ENCODE results near the gene IFNL1.
"Not testable (repeated sequence)": the region's sequence is repeated elsewhere in the genome, so short reads cannot be mapped to it uniquely, and the experiment has no call there.

Gene IFNL1

DNA sequence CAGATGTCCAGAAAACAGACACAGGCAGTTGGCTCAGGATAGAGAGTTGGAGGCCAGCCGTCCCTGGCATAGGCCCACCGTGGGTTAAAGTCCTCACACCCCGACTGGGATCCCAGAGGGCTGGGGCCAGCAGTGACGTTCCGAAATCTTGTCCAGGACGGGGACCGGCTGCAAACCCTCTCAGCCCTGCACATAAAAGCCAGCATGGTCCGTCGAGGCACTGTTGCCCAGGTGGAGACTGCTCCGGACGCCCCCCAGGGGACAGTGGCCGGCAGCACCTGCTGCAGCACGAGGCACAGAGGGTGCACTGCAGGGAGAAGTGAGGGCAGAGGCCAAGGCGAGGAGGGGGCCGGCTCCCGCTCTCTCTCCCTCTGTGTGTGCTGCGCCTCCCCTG lies 32.3 kb upstream of the IFNL1 start:
- no peak overlapping the region for H3K9ac ChIP-seq (ENCODE audit: low read length)
- H3K4me3 ChIP-seq (ENCODE audit: low read length): no peak overlapping the region
- H3K4me2 ChIP-seq (ENCODE audit: low read depth, low read length): no peak overlapping the region
- no peak for DNase-seq
- no peaks in the 10 kb centered on the region for H3K79me2 ChIP-seq (ENCODE audit: low read length)
- H3F3A ChIP-seq (ENCODE audit: insufficient read depth, low read length): no peaks in the 10 kb centered on the region
- no peak for TF ChIP-seq EZH2 (optimal IDR thresholded peaks at IDR 0.05; ENCODE audit: low read depth, low read length)
- TF ChIP-seq, protein P1, sequence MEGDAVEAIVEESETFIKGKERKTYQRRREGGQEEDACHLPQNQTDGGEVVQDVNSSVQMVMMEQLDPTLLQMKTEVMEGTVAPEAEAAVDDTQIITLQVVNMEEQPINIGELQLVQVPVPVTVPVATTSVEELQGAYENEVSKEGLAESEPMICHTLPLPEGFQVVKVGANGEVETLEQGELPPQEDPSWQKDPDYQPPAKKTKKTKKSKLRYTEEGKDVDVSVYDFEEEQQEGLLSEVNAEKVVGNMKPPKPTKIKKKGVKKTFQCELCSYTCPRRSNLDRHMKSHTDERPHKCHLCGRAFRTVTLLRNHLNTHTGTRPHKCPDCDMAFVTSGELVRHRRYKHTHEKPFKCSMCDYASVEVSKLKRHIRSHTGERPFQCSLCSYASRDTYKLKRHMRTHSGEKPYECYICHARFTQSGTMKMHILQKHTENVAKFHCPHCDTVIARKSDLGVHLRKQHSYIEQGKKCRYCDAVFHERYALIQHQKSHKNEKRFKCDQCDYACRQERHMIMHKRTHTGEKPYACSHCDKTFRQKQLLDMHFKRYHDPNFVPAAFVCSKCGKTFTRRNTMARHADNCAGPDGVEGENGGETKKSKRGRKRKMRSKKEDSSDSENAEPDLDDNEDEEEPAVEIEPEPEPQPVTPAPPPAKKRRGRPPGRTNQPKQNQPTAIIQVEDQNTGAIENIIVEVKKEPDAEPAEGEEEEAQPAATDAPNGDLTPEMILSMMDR (IDR thresholded peaks at IDR 0.05; ENCODE audit: low read length): no peak
- TF ChIP-seq EZH2phosphoT487 (IDR thresholded peaks at IDR 0.05; ENCODE audit: low read length): no peak
- H3K4me1 ChIP-seq (ENCODE audit: low read length): no peaks in the 10 kb centered on the region
- no peak overlapping the region for H3K27ac ChIP-seq (ENCODE audit: low read length)
- H4K20me1 ChIP-seq (ENCODE audit: insufficient read depth, low read length): no peaks in the 10 kb centered on the region
- H3K36me3 ChIP-seq (replicated peaks; ENCODE audit: insufficient read depth, low read length): no peaks in the 10 kb centered on the region
- peaks cover 46% of the 10 kb centered on the region for H3K27me3 ChIP-seq (replicated peaks; ENCODE audit: insufficient read depth, low read length)
- no peaks in the 10 kb centered on the region for H3K9me2 ChIP-seq (replicated peaks; ENCODE audit: insufficient read depth, low read length)
- H3K9me3 ChIP-seq (replicated peaks; ENCODE audit: insufficient read depth, low read length): no peaks in the 10 kb centered on the region
- no peak overlapping the region for H2AFZ ChIP-seq (ENCODE audit: low read length)

DNA sequence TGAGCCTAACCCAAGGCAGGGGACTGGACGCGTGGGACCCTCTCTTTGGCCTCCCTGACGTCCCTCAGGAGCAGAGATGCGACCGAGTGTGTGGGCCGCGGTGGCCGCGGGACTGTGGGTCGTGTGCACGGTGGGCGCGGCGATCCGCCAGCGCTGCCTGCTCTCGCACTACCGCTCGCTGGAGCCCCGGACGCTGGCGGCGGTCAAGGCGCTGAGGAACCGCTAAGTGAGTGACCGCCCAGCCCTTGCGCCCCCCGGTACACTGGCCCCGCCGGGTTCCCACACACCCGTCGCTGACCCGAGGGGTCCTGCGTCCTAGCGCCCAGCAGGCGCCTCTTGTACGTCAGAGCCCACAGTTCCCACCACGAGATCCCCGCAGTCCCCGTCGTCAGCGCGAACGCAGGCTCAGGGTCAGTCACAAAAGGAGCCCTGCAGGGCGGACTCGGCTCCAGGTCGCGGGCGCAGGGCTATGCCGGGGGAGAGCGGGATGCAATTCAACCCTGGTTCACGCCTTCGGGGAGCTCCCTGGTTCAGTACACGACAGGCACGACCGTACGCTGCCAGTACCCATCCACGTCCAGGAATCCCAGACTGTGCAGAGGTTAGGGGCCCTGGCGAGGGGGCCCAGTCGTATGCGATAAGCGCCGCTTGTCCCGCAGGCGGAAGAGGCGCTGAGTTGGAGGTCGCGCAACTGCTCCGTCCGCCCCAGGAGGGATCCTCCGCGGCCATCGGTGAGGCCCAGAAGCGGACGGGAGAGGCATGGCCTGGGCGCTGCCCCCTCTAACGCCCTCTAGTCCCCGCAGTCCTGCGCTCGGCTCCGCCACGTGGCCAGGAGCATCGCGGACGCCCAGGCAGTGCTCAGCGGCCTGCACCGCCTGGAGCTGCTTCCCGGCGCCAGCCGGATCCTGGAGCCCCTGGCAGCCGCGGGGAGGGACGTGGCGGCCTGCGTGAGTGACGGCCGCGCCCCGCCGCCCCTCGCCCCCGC lies 31.6 kb upstream of the IFNL1 start:
- H4K20me1 ChIP-seq (ENCODE audit: insufficient read depth, low read length): no peaks in the 10 kb centered on the region
- no peaks in the 10 kb centered on the region for H3K9me3 ChIP-seq (replicated peaks; ENCODE audit: insufficient read depth, low read length)
- H3K9me2 ChIP-seq (replicated peaks; ENCODE audit: insufficient read depth, low read length): no peaks in the 10 kb centered on the region
- TF ChIP-seq EZH2phosphoT487 (IDR thresholded peaks at IDR 0.05; ENCODE audit: low read length) (no peak), EZH2 (optimal IDR thresholded peaks at IDR 0.05; ENCODE audit: low read depth, low read length) (no peak)
- TF ChIP-seq, protein P1 (IDR thresholded peaks at IDR 0.05; ENCODE audit: low read length): no peak
- H3K4me3 ChIP-seq (ENCODE audit: low read length): no peak overlapping the region
- H3K27ac ChIP-seq (ENCODE audit: low read length): no peak overlapping the region
- no peak for DNase-seq
- H3K4me1 ChIP-seq (ENCODE audit: low read length): no peaks in the 10 kb centered on the region
- H3K9ac ChIP-seq (ENCODE audit: low read length): no peak overlapping the region
- peaks cover 46% of the 10 kb centered on the region for H3K27me3 ChIP-seq (replicated peaks; ENCODE audit: insufficient read depth, low read length)
- no peak overlapping the region for H3K4me2 ChIP-seq (ENCODE audit: low read depth, low read length)
- no peaks in the 10 kb centered on the region for H3K36me3 ChIP-seq (replicated peaks; ENCODE audit: insufficient read depth, low read length)
- no peak overlapping the region for H2AFZ ChIP-seq (ENCODE audit: low read length)
- H3F3A ChIP-seq (ENCODE audit: insufficient read depth, low read length): no peaks in the 10 kb centered on the region
- H3K79me2 ChIP-seq (ENCODE audit: low read length): no peaks in the 10 kb centered on the region

DNA sequence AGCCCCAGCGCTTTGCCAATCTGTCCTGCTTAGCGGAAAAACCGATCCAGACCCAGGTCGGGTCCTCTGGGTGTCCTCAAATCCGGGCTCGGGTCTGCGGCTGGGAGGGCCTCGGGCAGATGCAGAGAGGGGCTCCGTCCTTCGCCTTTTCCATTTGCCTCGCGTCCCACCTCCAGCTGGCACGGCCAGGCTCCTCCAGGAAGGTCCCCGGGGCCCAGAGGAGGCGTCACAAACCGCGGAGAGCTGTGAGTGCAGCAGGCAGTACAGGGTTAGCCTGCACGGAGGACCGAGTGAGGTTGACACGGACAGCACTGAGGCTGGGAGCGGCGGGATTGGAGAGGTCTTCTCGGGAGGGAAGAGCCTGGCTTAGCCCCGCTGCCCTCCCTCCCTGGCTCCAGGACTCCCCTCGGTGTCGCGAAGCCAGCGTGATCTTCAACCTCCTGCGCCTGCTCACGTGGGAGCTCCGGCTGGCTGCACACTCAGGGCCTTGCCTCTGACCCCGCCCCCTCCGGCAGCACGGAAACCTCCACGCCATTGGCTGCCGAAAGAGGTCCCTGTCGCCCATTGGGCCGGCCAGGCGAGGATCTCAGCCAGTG lies 30.8 kb upstream of the IFNL1 start:
- H3F3A ChIP-seq (ENCODE audit: insufficient read depth, low read length): no peaks in the 10 kb centered on the region
- no peak overlapping the region for H3K4me2 ChIP-seq (ENCODE audit: low read depth, low read length)
- H3K79me2 ChIP-seq (ENCODE audit: low read length): no peaks in the 10 kb centered on the region
- H3K4me3 ChIP-seq (ENCODE audit: low read length): no peak overlapping the region
- no peaks in the 10 kb centered on the region for H4K20me1 ChIP-seq (ENCODE audit: insufficient read depth, low read length)
- H2AFZ ChIP-seq (ENCODE audit: low read length): no peak overlapping the region
- no peaks in the 10 kb centered on the region for H3K36me3 ChIP-seq (replicated peaks; ENCODE audit: insufficient read depth, low read length)
- peaks cover 54% of the 10 kb centered on the region for H3K27me3 ChIP-seq (replicated peaks; ENCODE audit: insufficient read depth, low read length)
- no peaks in the 10 kb centered on the region for H3K9me3 ChIP-seq (replicated peaks; ENCODE audit: insufficient read depth, low read length)
- H3K27ac ChIP-seq (ENCODE audit: low read length): no peak overlapping the region
- no peak for TF ChIP-seq EZH2 (optimal IDR thresholded peaks at IDR 0.05; ENCODE audit: low read depth, low read length)
- TF ChIP-seq, protein P1 (IDR thresholded peaks at IDR 0.05; ENCODE audit: low read length): no peak
- TF ChIP-seq EZH2phosphoT487 (IDR thresholded peaks at IDR 0.05; ENCODE audit: low read length): no peak
- DNase-seq: no peak
- H3K4me1 ChIP-seq (ENCODE audit: low read length): no peaks in the 10 kb centered on the region
- H3K9me2 ChIP-seq (replicated peaks; ENCODE audit: insufficient read depth, low read length): no peaks in the 10 kb centered on the region
- H3K9ac ChIP-seq (ENCODE audit: low read length): no peak overlapping the region

DNA sequence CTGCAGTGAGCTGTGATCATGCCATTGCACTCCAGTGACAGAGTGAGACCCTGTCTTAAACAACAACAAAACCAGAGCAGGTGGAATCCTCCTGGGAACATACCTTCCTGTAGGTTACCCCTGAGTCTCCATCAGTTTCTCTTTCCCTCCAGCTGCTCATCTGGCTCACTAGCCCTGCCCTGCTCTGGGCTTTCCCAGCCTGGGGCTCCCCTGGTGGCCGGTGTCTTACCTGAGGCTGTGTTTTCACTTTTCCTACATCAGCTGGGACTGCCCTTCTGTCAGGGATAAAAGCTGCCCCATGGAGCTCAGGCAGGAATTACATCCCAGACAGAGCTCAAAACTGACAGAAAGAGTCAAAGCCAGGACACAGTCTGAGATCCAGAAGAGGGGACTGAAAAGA lies 28.1 kb upstream of the IFNL1 start, which contains the start of gene IFNL2:
TSS of gene IFNL2 (plus strand) at position 312 of the 400 bp plus-strand sequence. CDS start 173 bp downstream, outside the sequence.
- H3K9me3 ChIP-seq (replicated peaks; ENCODE audit: insufficient read depth, low read length); H3K4me2 ChIP-seq (ENCODE audit: low read depth, low read length); H3F3A ChIP-seq (ENCODE audit: insufficient read depth, low read length); H3K9me2 ChIP-seq (replicated peaks; ENCODE audit: insufficient read depth, low read length); H3K79me2 ChIP-seq (ENCODE audit: low read length); H3K9ac ChIP-seq (ENCODE audit: low read length); H3K4me3 ChIP-seq (ENCODE audit: low read length); H3K36me3 ChIP-seq (replicated peaks; ENCODE audit: insufficient read depth, low read length); DNase-seq; H2AFZ ChIP-seq (ENCODE audit: low read length); H3K27ac ChIP-seq (ENCODE audit: low read length); H3K4me1 ChIP-seq (ENCODE audit: low read length); H4K20me1 ChIP-seq (ENCODE audit: insufficient read depth, low read length): not testable (repeated sequence)
- peaks cover 45% of the 10 kb centered on the region for H3K27me3 ChIP-seq (replicated peaks; ENCODE audit: insufficient read depth, low read length)

DNA sequence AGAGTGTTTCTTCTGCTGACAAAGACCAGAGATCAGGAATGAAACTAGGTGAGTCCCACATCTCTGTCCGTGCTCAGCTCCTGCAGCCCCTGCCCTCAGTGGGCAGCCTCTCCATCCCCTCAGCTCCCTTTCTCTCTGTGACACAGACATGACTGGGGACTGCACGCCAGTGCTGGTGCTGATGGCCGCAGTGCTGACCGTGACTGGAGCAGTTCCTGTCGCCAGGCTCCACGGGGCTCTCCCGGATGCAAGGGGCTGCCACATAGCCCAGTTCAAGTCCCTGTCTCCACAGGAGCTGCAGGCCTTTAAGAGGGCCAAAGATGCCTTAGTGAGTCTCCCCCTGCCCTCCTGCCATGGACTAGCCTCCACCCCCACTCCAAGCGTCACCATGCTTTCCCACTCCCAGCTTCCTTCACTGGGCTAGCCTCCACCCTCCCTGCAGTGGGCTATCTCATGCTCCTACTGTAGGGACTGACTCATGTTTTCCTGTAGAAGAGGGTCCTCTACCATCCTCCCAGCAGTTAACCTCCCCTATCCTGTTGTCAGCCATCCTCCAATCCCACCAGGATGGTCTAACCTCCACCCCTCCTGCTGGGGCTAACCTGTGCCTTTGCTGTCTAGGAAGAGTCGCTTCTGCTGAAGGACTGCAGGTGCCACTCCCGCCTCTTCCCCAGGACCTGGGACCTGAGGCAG lies 27.5 kb upstream of the IFNL1 start:
- H3K9ac ChIP-seq (ENCODE audit: low read length); H3K36me3 ChIP-seq (replicated peaks; ENCODE audit: insufficient read depth, low read length); H3K4me3 ChIP-seq (ENCODE audit: low read length); H3K27ac ChIP-seq (ENCODE audit: low read length); DNase-seq; H4K20me1 ChIP-seq (ENCODE audit: insufficient read depth, low read length); H3K4me2 ChIP-seq (ENCODE audit: low read depth, low read length); H3F3A ChIP-seq (ENCODE audit: insufficient read depth, low read length); H2AFZ ChIP-seq (ENCODE audit: low read length); H3K9me2 ChIP-seq (replicated peaks; ENCODE audit: insufficient read depth, low read length); H3K9me3 ChIP-seq (replicated peaks; ENCODE audit: insufficient read depth, low read length); H3K4me1 ChIP-seq (ENCODE audit: low read length); H3K79me2 ChIP-seq (ENCODE audit: low read length): not testable (repeated sequence)
- peaks cover 39% of the 10 kb centered on the region for H3K27me3 ChIP-seq (replicated peaks; ENCODE audit: insufficient read depth, low read length)

All from MM.1S (cell line).